ENCODE measurements around the gene PARP9.

Gene PARP9

GRCh38 chr3:122555275-122556071, 8.6 kb downstream of the PARP9 start:
- H3K4me1 ChIP-seq (ENCODE audit: control insufficient read depth in 2 of 2, insufficient read depth in 2 of 2, low read length in 2 of 2): no peaks in the 10 kb centered on the region
- H3K9ac ChIP-seq (ENCODE audit: low read depth in 1 of 2, low read length in 2 of 2): no peak overlapping the region
- no peak overlapping the region for H3K27ac ChIP-seq (ENCODE audit: low read depth in 2 of 2, low read length in 2 of 2)
- H3K27me3 ChIP-seq (ENCODE audit: control insufficient read depth in 2 of 2, insufficient read depth in 2 of 2, low read length in 2 of 2): no peaks in the 10 kb centered on the region
- no peak overlapping the region for H3K4me3 ChIP-seq (ENCODE audit: low read length in 2 of 2)
- peaks cover 43 to 54% of the 10 kb centered on the region in 2 donors for H3K36me3 ChIP-seq (ENCODE audit: control insufficient read depth in 2 of 2, insufficient read depth in 2 of 2, low read length in 2 of 2)
- no peaks in the 10 kb centered on the region for H3K9me3 ChIP-seq (ENCODE audit: control insufficient read depth in 2 of 2, low read length in 2 of 2)

DNA sequence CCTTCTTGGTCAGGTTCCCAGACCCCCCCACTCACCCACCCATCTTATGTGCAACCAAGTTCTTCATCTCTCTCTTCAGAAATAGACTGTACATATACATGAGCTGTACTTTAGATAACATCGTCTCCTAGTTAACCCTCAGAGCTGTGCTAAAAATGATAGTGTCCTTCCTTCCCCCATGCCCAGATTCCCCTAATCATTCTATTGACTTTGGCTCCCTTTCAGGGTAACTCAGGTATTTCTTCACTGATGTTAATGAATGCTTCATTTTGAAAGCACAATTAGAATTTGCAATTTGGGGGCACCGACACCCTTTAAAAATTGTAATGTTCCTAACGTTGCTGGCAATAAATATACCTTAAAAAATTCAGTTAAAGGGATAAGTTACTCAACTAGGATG, 10.9 kb downstream of the PARP9 start:
- no peaks in the 10 kb centered on the region for H3K9me3 ChIP-seq (ENCODE audit: control insufficient read depth in 2 of 2, low read length in 2 of 2)
- no peaks in the 10 kb centered on the region for H3K4me1 ChIP-seq (ENCODE audit: control insufficient read depth in 2 of 2, insufficient read depth in 2 of 2, low read length in 2 of 2)
- H3K36me3 ChIP-seq (ENCODE audit: control insufficient read depth in 2 of 2, insufficient read depth in 2 of 2, low read length in 2 of 2): peaks cover 51 to 54% of the 10 kb centered on the region in 2 donors
- no peak overlapping the region for H3K27ac ChIP-seq (ENCODE audit: low read depth in 2 of 2, low read length in 2 of 2)
- H3K9ac ChIP-seq (ENCODE audit: low read depth in 1 of 2, low read length in 2 of 2): no peak overlapping the region
- H3K4me3 ChIP-seq (ENCODE audit: low read length in 2 of 2): no peak overlapping the region
- no peaks in the 10 kb centered on the region for H3K27me3 ChIP-seq (ENCODE audit: control insufficient read depth in 2 of 2, insufficient read depth in 2 of 2, low read length in 2 of 2)

- H3K27me3 ChIP-seq (ENCODE audit: control insufficient read depth in 2 of 2, insufficient read depth in 2 of 2, low read length in 2 of 2): no peaks in the 10 kb centered on the region
- no peak overlapping the region for H3K4me3 ChIP-seq (ENCODE audit: low read length in 2 of 2)
- H3K9ac ChIP-seq (ENCODE audit: low read depth in 1 of 2, low read length in 2 of 2): no peak overlapping the region
- no peaks in the 10 kb centered on the region for H3K4me1 ChIP-seq (ENCODE audit: control insufficient read depth in 2 of 2, insufficient read depth in 2 of 2, low read length in 2 of 2)
- H3K9me3 ChIP-seq (ENCODE audit: control insufficient read depth in 2 of 2, low read length in 2 of 2): no peaks in the 10 kb centered on the region
- H3K36me3 ChIP-seq (ENCODE audit: control insufficient read depth in 2 of 2, insufficient read depth in 2 of 2, low read length in 2 of 2): peaks cover 37 to 41% of the 10 kb centered on the region in 2 donors
- no peak overlapping the region for H3K27ac ChIP-seq (ENCODE audit: low read depth in 2 of 2, low read length in 2 of 2)
These were observed 15.5 kb downstream of the PARP9 start for GRCh38 chr3:122548619-122549018.

- Histone ChIP-seq H3K4me3 (ENCODE audit: low read length in 2 of 2) (no peak overlapping the region), H3K27ac (ENCODE audit: low read depth in 2 of 2, low read length in 2 of 2) (no peak overlapping the region), H3K36me3 (ENCODE audit: control insufficient read depth in 2 of 2, insufficient read depth in 2 of 2, low read length in 2 of 2) (peaks cover 37 to 38% of the 10 kb centered on the region in 2 donors), H3K9ac (ENCODE audit: low read depth in 1 of 2, low read length in 2 of 2) (no peak overlapping the region), H3K4me1 (ENCODE audit: control insufficient read depth in 2 of 2, insufficient read depth in 2 of 2, low read length in 2 of 2) (no peaks in the 10 kb centered on the region), H3K9me3 (ENCODE audit: control insufficient read depth in 2 of 2, low read length in 2 of 2) (no peaks in the 10 kb centered on the region), H3K27me3 (ENCODE audit: control insufficient read depth in 2 of 2, insufficient read depth in 2 of 2, low read length in 2 of 2) (no peaks in the 10 kb centered on the region)
These were observed 16.0 kb downstream of the PARP9 start for GRCh38 chr3:122548076-122548475.

GRCh38 chr3:122546151-122546550, 17.9 kb downstream of the PARP9 start:
- H3K27ac ChIP-seq (ENCODE audit: low read depth in 2 of 2, low read length in 2 of 2): no peak overlapping the region
- H3K27me3 ChIP-seq (ENCODE audit: control insufficient read depth in 2 of 2, insufficient read depth in 2 of 2, low read length in 2 of 2): no peaks in the 10 kb centered on the region
- no peaks in the 10 kb centered on the region for H3K9me3 ChIP-seq (ENCODE audit: control insufficient read depth in 2 of 2, low read length in 2 of 2)
- H3K4me3 ChIP-seq (ENCODE audit: low read length in 2 of 2): no peak overlapping the region
- no peaks in the 10 kb centered on the region for H3K4me1 ChIP-seq (ENCODE audit: control insufficient read depth in 2 of 2, insufficient read depth in 2 of 2, low read length in 2 of 2)
- H3K36me3 ChIP-seq (ENCODE audit: control insufficient read depth in 2 of 2, insufficient read depth in 2 of 2, low read length in 2 of 2): peaks cover 36 to 37% of the 10 kb centered on the region in 2 donors
- no peak overlapping the region for H3K9ac ChIP-seq (ENCODE audit: low read depth in 1 of 2, low read length in 2 of 2)

DNA sequence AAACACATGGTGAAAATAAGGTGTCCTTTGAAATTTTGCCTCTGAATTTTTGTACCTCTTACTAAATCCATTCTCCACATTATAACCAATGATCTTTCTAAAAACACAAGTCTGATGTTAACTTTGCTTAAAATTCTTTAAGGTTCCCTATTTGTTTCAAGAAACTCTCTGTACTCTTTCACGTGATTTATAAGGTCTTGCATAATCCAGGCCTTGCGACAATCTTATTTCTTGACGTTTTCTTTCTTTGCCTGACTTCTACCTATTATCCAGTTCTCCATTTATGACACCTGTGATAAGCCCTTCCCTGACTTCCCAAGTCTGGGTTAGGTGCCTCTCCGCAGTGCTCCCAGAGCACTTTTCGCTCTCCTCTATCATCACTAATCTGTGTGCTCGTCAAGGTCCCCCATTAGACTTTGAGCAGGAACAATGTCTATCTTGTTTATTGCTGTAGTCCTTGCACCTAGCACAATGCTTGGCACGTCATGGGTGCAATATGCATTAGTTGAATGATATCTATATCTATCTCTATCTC, 25.1 kb downstream of the PARP9 start:
- H3K4me3 ChIP-seq (ENCODE audit: low read length in 2 of 2): no peak overlapping the region
- no peaks in the 10 kb centered on the region for H3K27me3 ChIP-seq (ENCODE audit: control insufficient read depth in 2 of 2, insufficient read depth in 2 of 2, low read length in 2 of 2)
- H3K9ac ChIP-seq (ENCODE audit: low read depth in 1 of 2, low read length in 2 of 2): no peak overlapping the region
- no peaks in the 10 kb centered on the region for H3K4me1 ChIP-seq (ENCODE audit: control insufficient read depth in 2 of 2, insufficient read depth in 2 of 2, low read length in 2 of 2)
- H3K36me3 ChIP-seq (ENCODE audit: control insufficient read depth in 2 of 2, insufficient read depth in 2 of 2, low read length in 2 of 2): peaks cover 26 to 37% of the 10 kb centered on the region in 2 donors
- no peaks in the 10 kb centered on the region for H3K9me3 ChIP-seq (ENCODE audit: control insufficient read depth in 2 of 2, low read length in 2 of 2)
- H3K27ac ChIP-seq (ENCODE audit: low read depth in 2 of 2, low read length in 2 of 2): no peak overlapping the region

DNA sequence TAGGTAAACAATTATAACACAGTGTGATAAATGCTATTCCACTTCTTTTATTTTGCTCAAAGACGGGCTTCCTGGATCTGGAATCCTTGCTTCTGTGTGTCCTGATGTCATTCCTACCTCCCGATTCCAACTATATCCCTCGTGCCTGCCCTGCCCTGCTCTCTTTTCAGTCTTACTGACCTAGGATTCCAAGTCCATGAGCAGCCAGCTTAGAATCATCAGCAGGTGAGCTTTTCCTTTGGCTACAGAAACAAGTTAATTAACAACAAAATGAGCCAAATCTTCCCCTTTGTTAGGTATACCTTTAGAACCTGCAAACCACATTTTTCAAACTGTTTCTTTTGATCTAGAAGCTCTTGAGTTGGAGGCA, 27.5 kb downstream of the PARP9 start:
- Histone ChIP-seq H3K36me3 (ENCODE audit: control insufficient read depth in 2 of 2, insufficient read depth in 2 of 2, low read length in 2 of 2) (peaks cover 43 to 61% of the 10 kb centered on the region in 2 donors), H3K9me3 (ENCODE audit: control insufficient read depth in 2 of 2, low read length in 2 of 2) (no peaks in the 10 kb centered on the region), H3K4me3 (ENCODE audit: low read length in 2 of 2) (no peak overlapping the region), H3K27me3 (ENCODE audit: control insufficient read depth in 2 of 2, insufficient read depth in 2 of 2, low read length in 2 of 2) (no peaks in the 10 kb centered on the region), H3K27ac (ENCODE audit: low read depth in 2 of 2, low read length in 2 of 2) (no peak overlapping the region), H3K9ac (ENCODE audit: low read depth in 1 of 2, low read length in 2 of 2) (no peak overlapping the region), H3K4me1 (ENCODE audit: control insufficient read depth in 2 of 2, insufficient read depth in 2 of 2, low read length in 2 of 2) (no peaks in the 10 kb centered on the region)

GRCh38 chr3:122535964-122536631, 28.0 kb downstream of the PARP9 start:
- Histone ChIP-seq H3K27ac (ENCODE audit: low read depth in 2 of 2, low read length in 2 of 2) (no peak overlapping the region), H3K27me3 (ENCODE audit: control insufficient read depth in 2 of 2, insufficient read depth in 2 of 2, low read length in 2 of 2) (no peaks in the 10 kb centered on the region), H3K9ac (ENCODE audit: low read depth in 1 of 2, low read length in 2 of 2) (no peak overlapping the region), H3K4me3 (ENCODE audit: low read length in 2 of 2) (no peak overlapping the region), H3K36me3 (ENCODE audit: control insufficient read depth in 2 of 2, insufficient read depth in 2 of 2, low read length in 2 of 2) (peaks cover 41 to 61% of the 10 kb centered on the region in 2 donors), H3K9me3 (ENCODE audit: control insufficient read depth in 2 of 2, low read length in 2 of 2) (no peaks in the 10 kb centered on the region), H3K4me1 (ENCODE audit: control insufficient read depth in 2 of 2, insufficient read depth in 2 of 2, low read length in 2 of 2) (no peaks in the 10 kb centered on the region)

GRCh38 chr3:122533931-122534334, 30.2 kb downstream of the PARP9 start:
- no peaks in the 10 kb centered on the region for H3K9me3 ChIP-seq (ENCODE audit: control insufficient read depth in 2 of 2, low read length in 2 of 2)
- H3K27me3 ChIP-seq (ENCODE audit: control insufficient read depth in 2 of 2, insufficient read depth in 2 of 2, low read length in 2 of 2): no peaks in the 10 kb centered on the region
- no peak overlapping the region for H3K9ac ChIP-seq (ENCODE audit: low read depth in 1 of 2, low read length in 2 of 2)
- no peak overlapping the region for H3K27ac ChIP-seq (ENCODE audit: low read depth in 2 of 2, low read length in 2 of 2)
- H3K36me3 ChIP-seq (ENCODE audit: control insufficient read depth in 2 of 2, insufficient read depth in 2 of 2, low read length in 2 of 2): peaks cover 32 to 50% of the 10 kb centered on the region in 2 donors
- H3K4me1 ChIP-seq (ENCODE audit: control insufficient read depth in 2 of 2, insufficient read depth in 2 of 2, low read length in 2 of 2): no peaks in the 10 kb centered on the region
- H3K4me3 ChIP-seq (ENCODE audit: low read length in 2 of 2): no peak overlapping the region

- Histone ChIP-seq H3K4me3 (ENCODE audit: low read length in 2 of 2) (no peak overlapping the region), H3K4me1 (ENCODE audit: control insufficient read depth in 2 of 2, insufficient read depth in 2 of 2, low read length in 2 of 2) (no peaks in the 10 kb centered on the region), H3K27me3 (ENCODE audit: control insufficient read depth in 2 of 2, insufficient read depth in 2 of 2, low read length in 2 of 2) (no peaks in the 10 kb centered on the region), H3K27ac (ENCODE audit: low read depth in 2 of 2, low read length in 2 of 2) (no peak overlapping the region), H3K9ac (ENCODE audit: low read depth in 1 of 2, low read length in 2 of 2) (no peak overlapping the region), H3K36me3 (ENCODE audit: control insufficient read depth in 2 of 2, insufficient read depth in 2 of 2, low read length in 2 of 2) (peaks cover 32 to 51% of the 10 kb centered on the region in 2 donors), H3K9me3 (ENCODE audit: control insufficient read depth in 2 of 2, low read length in 2 of 2) (no peaks in the 10 kb centered on the region)
These were observed 30.6 kb downstream of the PARP9 start for GRCh38 chr3:122533480-122533879.
